NOMO-1 treated with dmso at 0.1 percent for 144 hours (cell line): ENCODE results near the gene MYADM.
"Not testable (repeated sequence)": the region's sequence is repeated elsewhere in the genome, so short reads cannot be mapped to it uniquely, and the experiment has no call there.

Experiments
- DNase-seq: peaks from one replicate; lab custom pipeline; 2025; ENCODE audit not compliant: unreplicated experiment; lab: John Stamatoyannopoulos, UW

MYADM gene

GRCh38 chr19:53868091-53868891, 608 bp downstream of the MYADM start:
- no peak for DNase-seq

GRCh38 chr19:53868892-53869804, 1.5 kb downstream of the MYADM start:
- DNase-seq = peak; percentile 96

GRCh38 chr19:53869805-53870484, 2.3 kb downstream of the MYADM start:
- DNase-seq = not testable (repeated sequence)

- DNase-seq = peak; percentile 88
Measured at GRCh38 chr19:53870485-53870844, 2.8 kb downstream of the MYADM start.

GRCh38 chr19:53871454-53871853, 3.8 kb downstream of the MYADM start:
- DNase-seq = peak; percentile 76

GRCh38 chr19:53872762-53873161, 5.1 kb downstream of the MYADM start:
- DNase-seq = no peak

- no peak for DNase-seq
Measured at GRCh38 chr19:53873773-53874605, 6.3 kb downstream of the MYADM start.

GRCh38 chr19:53874606-53874990, 6.9 kb downstream of the MYADM start:
- DNase-seq = no peak

- DNase-seq = no peak
Measured at GRCh38 chr19:53875602-53876325, 8.1 kb downstream of the MYADM start.

- no peak for DNase-seq
Measured at GRCh38 chr19:53876651-53877224, 9.1 kb downstream of the MYADM start.

- no peak for DNase-seq
Measured at GRCh38 chr19:53877361-53877766, 9.7 kb downstream of the MYADM start.

- no peak for DNase-seq
Measured at GRCh38 chr19:53878776-53879139, 11.1 kb downstream of the MYADM start.

- DNase-seq = peak; percentile 34
Measured at GRCh38 chr19:53879140-53880081, 11.7 kb downstream of the MYADM start.

- DNase-seq = no peak
Measured at GRCh38 chr19:53880711-53881481, 13.2 kb downstream of the MYADM start.

GRCh38 chr19:53881482-53882390, 14.1 kb downstream of the MYADM start, which contains the start of gene PRKCG:
Gene PRKCG (plus strand): TSS chr19:53882197. CDS start chr19:53882495, 298 bp downstream.
- DNase-seq = no peak

- no peak for DNase-seq
Measured at GRCh38 chr19:53882391-53883050, 14.8 kb downstream of the MYADM start.
